HCT116 (cell line): Measurements from ENCODE around the gene TCF19.
A peak's percentile ranks its signal among the peaks of the same experiment; 100 is the strongest.

Source experiments
- EZH2 ChIP-seq: fragments of 200-600 bp; sonication (generic); IDR thresholded peaks from 2 replicates; pipeline ENCODE4 v1.6.1; 2017; ENCODE audit warnings: antibody characterized with exemption, mixed run types
- EZH2phosphoT487 ChIP-seq: fragments of 200-600 bp; IDR thresholded peaks from 2 replicates; pipeline ENCODE4 v1.6.1; 2018; ENCODE audit warnings: antibody characterized with exemption, borderline replicate concordance
- POLR2A ChIP-seq: IDR thresholded peaks from 2 replicates; pipeline ENCODE4 v1.7.0; 2011; ENCODE audit warnings: borderline replicate concordance; ENCODE audit not compliant: insufficient read depth, insufficient read length; ENCODE audit errors: extremely low read depth
- POLR2AphosphoS5 ChIP-seq: IDR thresholded peaks from 2 replicates; pipeline ENCODE4 v1.6.1; 2011; ENCODE audit warnings: mild to moderate bottlenecking, low read depth, low read length, moderate library complexity
- REST ChIP-seq: IDR thresholded peaks from 2 replicates; pipeline ENCODE4 v1.6.1; 2012; ENCODE audit warnings: low read depth
- SIN3A ChIP-seq: IDR thresholded peaks from 2 replicates; pipeline ENCODE4 v1.6.1; 2012; ENCODE audit warnings: low read depth
- SP1 ChIP-seq: IDR thresholded peaks from 2 replicates; pipeline ENCODE4 v1.6.1; 2012; ENCODE audit warnings: low read depth
- TCF7L2 ChIP-seq: IDR thresholded peaks from 2 replicates; pipeline ENCODE4 v1.7.0; 2011; ENCODE audit warnings: borderline replicate concordance, inconsistent platforms; ENCODE audit not compliant: insufficient read depth, insufficient read length; ENCODE audit errors: extremely low read depth
- YY1 ChIP-seq: IDR thresholded peaks from 2 replicates; pipeline ENCODE4 v1.6.1; 2011; ENCODE audit warnings: low read length, low read depth, moderate library complexity, mild to moderate bottlenecking; ENCODE audit not compliant: insufficient replicate concordance; ENCODE audit errors: extremely low read depth
- TF ChIP-seq, protein P1 (sequence below), 3 experiments: fragments of 200-600 bp in 1 of 3; sonication (generic) in 1 of 3; IDR thresholded peaks in 2 of 3; conservative IDR thresholded peaks in 1 of 3; 2 replicates each; pipeline ENCODE4 v1.5.1; 2012 to 2017; ENCODE audit warnings: low read depth in 2 of 3, low read length in 2 of 3, antibody characterized with exemption in 1 of 3, borderline replicate concordance in 1 of 3, control low read depth in 1 of 3, mild to moderate bottlenecking in 1 of 3, mixed read lengths in 1 of 3, mixed run types in 1 of 3, moderate library complexity in 1 of 3; ENCODE audit not compliant: insufficient read depth in 1 of 3
- TF ChIP-seq, protein P2 (sequence below): IDR thresholded peaks from 2 replicates; pipeline ENCODE4 v1.6.1; 2011; ENCODE audit warnings: mild to moderate bottlenecking, low read length, moderate library complexity; ENCODE audit not compliant: insufficient replicate concordance; ENCODE audit errors: extremely low read depth
- TF ChIP-seq, protein P3 (sequence below): IDR thresholded peaks from 2 replicates; pipeline ENCODE4 v1.6.1; 2012
- TF ChIP-seq, protein P4 (sequence below): IDR thresholded peaks from 2 replicates; pipeline ENCODE4 v1.6.1; 2012

- 0 out of 2 replicates have a peak, but pooled peaks have one; percentile 49 for TF ChIP-seq SP1
- TF ChIP-seq, protein P1, sequence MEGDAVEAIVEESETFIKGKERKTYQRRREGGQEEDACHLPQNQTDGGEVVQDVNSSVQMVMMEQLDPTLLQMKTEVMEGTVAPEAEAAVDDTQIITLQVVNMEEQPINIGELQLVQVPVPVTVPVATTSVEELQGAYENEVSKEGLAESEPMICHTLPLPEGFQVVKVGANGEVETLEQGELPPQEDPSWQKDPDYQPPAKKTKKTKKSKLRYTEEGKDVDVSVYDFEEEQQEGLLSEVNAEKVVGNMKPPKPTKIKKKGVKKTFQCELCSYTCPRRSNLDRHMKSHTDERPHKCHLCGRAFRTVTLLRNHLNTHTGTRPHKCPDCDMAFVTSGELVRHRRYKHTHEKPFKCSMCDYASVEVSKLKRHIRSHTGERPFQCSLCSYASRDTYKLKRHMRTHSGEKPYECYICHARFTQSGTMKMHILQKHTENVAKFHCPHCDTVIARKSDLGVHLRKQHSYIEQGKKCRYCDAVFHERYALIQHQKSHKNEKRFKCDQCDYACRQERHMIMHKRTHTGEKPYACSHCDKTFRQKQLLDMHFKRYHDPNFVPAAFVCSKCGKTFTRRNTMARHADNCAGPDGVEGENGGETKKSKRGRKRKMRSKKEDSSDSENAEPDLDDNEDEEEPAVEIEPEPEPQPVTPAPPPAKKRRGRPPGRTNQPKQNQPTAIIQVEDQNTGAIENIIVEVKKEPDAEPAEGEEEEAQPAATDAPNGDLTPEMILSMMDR (IDR thresholded peaks at IDR 0.05 in 2 of 3, conservative IDR thresholded peaks at IDR 0.05 in 1 of 3; ENCODE audit: borderline replicate concordance in 1 of 3, insufficient read depth in 1 of 3, low read depth in 2 of 3, low read length in 2 of 3) = no peak
- peak; percentile 42 for TF ChIP-seq YY1
- TF ChIP-seq TCF7L2 = no peak
- TF ChIP-seq POLR2A = peak; percentile 38
- no peak for TF ChIP-seq EZH2phosphoT487
- TF ChIP-seq EZH2 = no peak
- TF ChIP-seq SIN3A = peak; percentile 76
- peak; percentile 61 for TF ChIP-seq POLR2AphosphoS5
- TF ChIP-seq REST = no peak
- TF ChIP-seq, protein P2, sequence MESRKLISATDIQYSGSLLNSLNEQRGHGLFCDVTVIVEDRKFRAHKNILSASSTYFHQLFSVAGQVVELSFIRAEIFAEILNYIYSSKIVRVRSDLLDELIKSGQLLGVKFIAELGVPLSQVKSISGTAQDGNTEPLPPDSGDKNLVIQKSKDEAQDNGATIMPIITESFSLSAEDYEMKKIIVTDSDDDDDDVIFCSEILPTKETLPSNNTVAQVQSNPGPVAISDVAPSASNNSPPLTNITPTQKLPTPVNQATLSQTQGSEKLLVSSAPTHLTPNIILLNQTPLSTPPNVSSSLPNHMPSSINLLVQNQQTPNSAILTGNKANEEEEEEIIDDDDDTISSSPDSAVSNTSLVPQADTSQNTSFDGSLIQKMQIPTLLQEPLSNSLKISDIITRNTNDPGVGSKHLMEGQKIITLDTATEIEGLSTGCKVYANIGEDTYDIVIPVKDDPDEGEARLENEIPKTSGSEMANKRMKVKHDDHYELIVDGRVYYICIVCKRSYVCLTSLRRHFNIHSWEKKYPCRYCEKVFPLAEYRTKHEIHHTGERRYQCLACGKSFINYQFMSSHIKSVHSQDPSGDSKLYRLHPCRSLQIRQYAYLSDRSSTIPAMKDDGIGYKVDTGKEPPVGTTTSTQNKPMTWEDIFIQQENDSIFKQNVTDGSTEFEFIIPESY = no peak
- TF ChIP-seq, protein P3, sequence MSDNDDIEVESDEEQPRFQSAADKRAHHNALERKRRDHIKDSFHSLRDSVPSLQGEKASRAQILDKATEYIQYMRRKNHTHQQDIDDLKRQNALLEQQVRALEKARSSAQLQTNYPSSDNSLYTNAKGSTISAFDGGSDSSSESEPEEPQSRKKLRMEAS = no peak; the same call in 1 of the 2 replicates
- TF ChIP-seq, protein P4, sequence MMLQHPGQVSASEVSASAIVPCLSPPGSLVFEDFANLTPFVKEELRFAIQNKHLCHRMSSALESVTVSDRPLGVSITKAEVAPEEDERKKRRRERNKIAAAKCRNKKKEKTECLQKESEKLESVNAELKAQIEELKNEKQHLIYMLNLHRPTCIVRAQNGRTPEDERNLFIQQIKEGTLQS = no peak
These were observed 39.3 kb downstream of the TCF19 start for GRCh38 chr6:31197559-31198305.
